GM18951 (cell line): Measurements from ENCODE around the gene RBM47.
"Not testable (repeated sequence)": the region's sequence is repeated elsewhere in the genome, so short reads cannot be mapped to it uniquely, and the experiment has no call there.

ENCODE experiments used
- POLR2A ChIP-seq: IDR thresholded peaks from 4 replicates; pipeline ENCODE4 v1.6.1; 2011; ENCODE audit warnings: mild to moderate bottlenecking; ENCODE audit not compliant: insufficient read length, insufficient read depth; ENCODE audit errors: extremely low read depth
- in situ Hi-C: fragments of 300-500 bp; cut with MboI; formaldehyde crosslinking; loops from one replicate; pipeline ENCODE4 v1.12.0; 2022; ENCODE audit warnings: low sequenced_read_pairs, mixed read lengths, inconsistent platforms; ENCODE audit not compliant: unreplicated experiment

Gene RBM47

DNA sequence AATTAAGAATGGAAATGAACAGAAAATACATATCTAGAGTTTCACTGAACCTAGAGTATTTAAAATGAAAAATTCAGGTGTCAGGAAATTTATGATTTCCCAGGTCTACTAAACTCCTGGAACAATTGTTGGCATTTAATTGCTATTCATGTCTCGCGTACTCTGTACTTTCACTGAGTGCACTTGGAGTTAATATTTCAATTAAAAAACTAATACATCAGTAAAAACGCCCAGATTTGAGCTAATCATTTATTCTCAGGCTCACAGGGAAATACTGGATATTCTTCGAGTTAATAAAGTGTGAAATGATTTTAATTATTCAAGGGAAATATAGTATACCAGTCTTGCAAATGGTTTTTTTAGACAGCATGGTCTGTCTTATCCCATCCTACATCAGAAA lies 168.6 kb downstream of the RBM47 start:
- in situ Hi-C loops, result no loop called here
- no peak for TF ChIP-seq POLR2A

DNA sequence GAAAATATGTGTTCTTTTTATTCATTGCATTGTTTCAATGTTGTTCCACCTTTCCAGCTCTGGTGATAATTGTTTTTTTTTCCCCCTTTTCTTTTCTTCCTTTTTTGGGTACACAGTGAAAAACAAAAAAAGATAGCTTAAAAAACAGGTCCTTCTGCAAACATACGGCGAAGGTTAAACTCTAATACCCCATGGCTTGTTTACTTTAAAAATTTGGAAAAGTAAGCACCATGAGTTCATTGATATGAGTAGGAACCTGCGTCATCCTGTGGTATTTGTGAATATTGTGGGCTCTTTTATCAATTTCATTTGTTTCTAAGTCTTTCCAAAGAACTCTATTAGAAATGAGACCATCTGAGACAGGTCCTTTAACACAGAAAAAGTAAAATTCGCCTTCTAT lies 171.0 kb downstream of the RBM47 start:
- TF ChIP-seq POLR2A, result no peak
- in situ Hi-C loops, result no loop called here

- in situ Hi-C loops, result no loop called here
- TF ChIP-seq POLR2A, result no peak
Measured at GRCh38 chr4:40458109-40458508, 171.6 kb downstream of the RBM47 start.

DNA sequence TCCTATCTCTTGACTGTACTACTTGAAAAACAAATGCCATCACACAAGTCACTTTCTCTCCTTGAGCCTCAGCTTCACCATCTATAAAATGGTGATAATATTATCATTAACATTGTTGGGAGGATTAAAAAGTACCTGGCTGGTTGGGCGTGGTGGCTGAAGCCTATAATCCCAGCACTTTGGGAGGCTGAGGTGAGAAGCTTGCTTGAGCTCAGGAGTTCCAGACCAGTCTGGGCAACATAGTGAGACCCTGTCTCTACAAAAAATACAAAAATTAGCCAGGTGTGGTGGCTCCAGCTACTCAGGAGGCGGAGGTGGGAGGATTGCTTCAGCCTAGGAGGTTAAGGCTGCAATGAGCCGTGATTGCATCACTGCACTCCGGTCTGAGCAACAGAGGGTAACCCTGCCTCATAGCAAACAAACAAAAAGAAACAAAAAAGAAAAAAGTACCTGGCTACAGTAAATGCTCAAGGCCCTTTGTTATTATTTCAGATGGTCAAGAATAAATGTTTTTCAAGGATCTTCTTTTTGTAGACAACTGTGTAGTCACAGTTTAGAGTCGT lies 174.2 kb downstream of the RBM47 start:
- no peak for TF ChIP-seq POLR2A
- in situ Hi-C loops, result no loop called here

DNA sequence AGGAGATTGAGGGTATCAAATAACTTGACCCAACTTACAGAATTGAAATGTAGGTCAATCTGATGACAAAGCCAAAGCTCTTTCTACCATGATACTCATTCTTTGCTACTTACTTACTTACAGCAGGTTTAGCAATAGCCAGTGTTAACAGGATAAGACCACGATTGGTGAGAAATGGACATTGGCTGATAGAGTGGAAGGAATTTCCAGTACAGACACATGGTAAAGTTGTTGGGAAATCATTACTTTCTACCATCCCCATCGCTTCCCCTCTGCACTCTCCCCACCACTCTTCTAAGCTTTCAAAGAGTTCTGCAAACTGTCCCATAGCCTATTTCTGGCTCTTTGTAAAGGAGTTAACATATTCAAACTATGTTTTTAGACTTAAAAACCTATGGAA lies 174.8 kb downstream of the RBM47 start:
- in situ Hi-C loops, result no loop called here

GRCh38 chr4:40453912-40454311 lies 175.8 kb downstream of the RBM47 start:
- no peak for TF ChIP-seq POLR2A
- in situ Hi-C loops, result no loop called here

More for the DNA sequence above, 174.8 kb downstream of the RBM47 start:
- no peak for TF ChIP-seq POLR2A

GRCh38 chr4:40448875-40449274 lies 180.8 kb downstream of the RBM47 start:
- in situ Hi-C loops, result no loop called here
- TF ChIP-seq POLR2A, result no peak

GRCh38 chr4:40446839-40447238 lies 182.8 kb downstream of the RBM47 start:
- in situ Hi-C loops, result no loop called here
- no peak for TF ChIP-seq POLR2A

- in situ Hi-C loops, result not testable (repeated sequence)
Measured at GRCh38 chr4:40446261-40446750, 183.4 kb downstream of the RBM47 start.

- TF ChIP-seq POLR2A, result no peak
Measured at GRCh38 chr4:40445671-40446070, 184.0 kb downstream of the RBM47 start.

GRCh38 chr4:40441430-40441829 lies 188.2 kb downstream of the RBM47 start:
- TF ChIP-seq POLR2A, result no peak
- in situ Hi-C loops, result no loop called here

More at GRCh38 chr4:40445671-40446070, 184.0 kb downstream of the RBM47 start:
- in situ Hi-C loops, result no loop called here

GRCh38 chr4:40439519-40439918 lies 190.1 kb downstream of the RBM47 start:
- no peak for TF ChIP-seq POLR2A
- in situ Hi-C loops, result no loop called here

GRCh38 chr4:40438384-40439026 lies 191.2 kb downstream of the RBM47 start:
- no peak for TF ChIP-seq POLR2A
- in situ Hi-C loops, result no loop called here

DNA sequence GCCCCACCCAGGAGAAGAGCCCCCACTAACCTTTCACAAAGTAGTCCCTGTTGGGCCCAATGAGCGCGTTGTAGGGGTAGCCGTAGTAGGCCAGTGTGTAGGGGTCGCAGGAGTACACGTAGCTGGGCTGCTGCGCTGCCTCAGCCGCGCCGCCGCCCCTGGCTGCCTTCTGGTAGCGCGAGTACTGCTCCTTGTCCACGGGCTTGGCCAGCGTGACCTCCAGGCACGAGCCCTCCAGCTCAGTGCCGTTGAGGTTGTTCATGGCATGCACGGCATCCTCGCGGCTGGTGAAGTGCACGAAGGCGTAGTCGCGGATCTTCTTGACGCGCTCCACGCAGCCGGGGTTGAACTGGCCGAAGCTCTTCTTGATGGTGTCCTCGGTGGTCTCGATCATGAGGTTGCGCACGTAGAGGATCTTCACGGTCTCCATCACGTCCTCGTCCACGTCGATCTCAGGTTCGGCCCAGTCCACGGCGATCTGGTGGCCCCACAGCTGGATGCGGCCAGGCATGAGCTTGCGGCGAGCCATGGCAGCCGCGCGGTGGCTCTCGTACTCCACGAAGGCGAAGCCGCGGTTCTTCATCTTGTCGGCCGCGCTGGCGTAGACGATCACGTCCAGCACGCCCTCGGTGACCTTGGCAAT lies 191.8 kb downstream of the RBM47 start:
- no peak for TF ChIP-seq POLR2A
- in situ Hi-C loops, result no loop called here

DNA sequence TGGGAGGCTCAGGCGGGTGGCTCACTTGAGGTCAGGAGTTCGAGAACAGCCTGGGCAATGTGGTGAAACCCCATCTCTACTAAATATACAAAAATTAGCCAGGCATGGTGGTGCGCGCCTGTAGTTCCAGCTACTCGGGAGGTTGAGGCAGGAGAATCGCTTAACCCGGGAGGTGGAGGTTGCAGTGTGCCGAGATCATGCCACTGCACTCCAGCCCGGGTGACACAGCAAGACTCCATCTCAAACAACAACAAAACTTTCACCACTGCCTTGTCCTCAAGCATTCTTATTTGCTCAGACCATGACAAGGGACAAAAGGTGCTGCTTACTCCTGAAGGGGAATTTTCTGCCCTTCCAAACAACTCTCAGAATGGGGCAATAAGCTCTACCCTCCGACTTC lies 194.4 kb downstream of the RBM47 start:
- in situ Hi-C loops, result not testable (repeated sequence)
